Loucy (cell line): ENCODE results near the gene SMG1.

Experiments used
- H2AFZ ChIP-seq: fragments of 200-600 bp; sonication (generic); 2 replicates; pipeline ENCODE4 v1.6.0; 2016; ENCODE audit warnings: antibody characterized with exemption, mild to moderate bottlenecking, low read length, moderate library complexity
- H3F3A ChIP-seq: fragments of 200-600 bp; 2 replicates; pipeline ENCODE4 v1.6.0; 2016; ENCODE audit warnings: antibody characterized with exemption, low read depth, mild to moderate bottlenecking
- H3K27me3 ChIP-seq: fragments of 200-600 bp; sonication (generic); 2 replicates; pipeline ENCODE4 v1.6.1; 2014; ENCODE audit warnings: low read length, mild to moderate bottlenecking; ENCODE audit not compliant: insufficient read depth, poor library complexity, severe bottlenecking
- H3K36me3 ChIP-seq: fragments of 200-600 bp; sonication (generic); 2 replicates; pipeline ENCODE4 v1.6.1; 2016; ENCODE audit warnings: low read length; ENCODE audit not compliant: insufficient read depth
- H3K4me1 ChIP-seq: fragments of 200-600 bp; sonication (generic); 2 replicates; pipeline ENCODE4 v1.5.1; 2014; ENCODE audit warnings: low read length, mild to moderate bottlenecking; ENCODE audit not compliant: insufficient read depth, poor library complexity, severe bottlenecking
- H3K4me2 ChIP-seq: fragments of 200-600 bp; sonication (generic); 2 replicates; pipeline ENCODE4 v1.6.0; 2014; ENCODE audit warnings: antibody characterized with exemption, low read length, low read depth, mild to moderate bottlenecking; ENCODE audit not compliant: poor library complexity, severe bottlenecking
- H3K4me3 ChIP-seq: fragments of 200-600 bp; sonication (generic); 2 replicates; pipeline ENCODE4 v1.5.1; 2014; ENCODE audit warnings: low read length, mild to moderate bottlenecking, mixed read lengths; ENCODE audit not compliant: poor library complexity, severe bottlenecking
- H3K79me2 ChIP-seq: fragments of 200-600 bp; sonication (generic); 2 replicates; pipeline ENCODE4 v1.6.1; 2014; ENCODE audit warnings: low read length; ENCODE audit not compliant: insufficient read depth
- H3K9ac ChIP-seq: fragments of 200-600 bp; sonication (generic); 2 replicates; pipeline ENCODE4 v1.6.0; 2014; ENCODE audit warnings: mild to moderate bottlenecking, low read depth, low read length, moderate library complexity; ENCODE audit not compliant: poor library complexity, severe bottlenecking
- H3K9me2 ChIP-seq: fragments of 200-600 bp; sonication (generic); replicated peaks from 2 replicates; pipeline ENCODE4 v1.6.1; 2016; ENCODE audit warnings: low read depth, low read length, mixed read lengths
- H3K9me3 ChIP-seq: fragments of 200-600 bp; sonication (generic); 2 replicates; pipeline ENCODE4 v1.6.1; 2014; ENCODE audit warnings: mild to moderate bottlenecking, antibody characterized with exemption, low read length, low read depth; ENCODE audit not compliant: insufficient read depth
- H4K20me1 ChIP-seq: fragments of 200-600 bp; sonication (generic); 2 replicates; pipeline ENCODE4 v1.6.0; 2014; ENCODE audit warnings: antibody characterized with exemption, low read length, mild to moderate bottlenecking; ENCODE audit not compliant: insufficient read depth, poor library complexity, severe bottlenecking
- CTCF ChIP-seq: fragments of 200-600 bp; sonication (generic); conservative IDR thresholded peaks from 2 replicates; pipeline ENCODE4 v1.5.1; 2014; ENCODE audit warnings: mild to moderate bottlenecking, antibody characterized with exemption, low read length
- EZH2phosphoT487 ChIP-seq: fragments of 200-600 bp; IDR thresholded peaks from 2 replicates; pipeline ENCODE4 v1.6.1; 2018; ENCODE audit warnings: antibody characterized with exemption, mild to moderate bottlenecking, moderate library complexity, borderline replicate concordance

SMG1 gene

GRCh38 chr16:18945233-18945632, 19.0 kb upstream of the SMG1 start:
- H3K4me1 ChIP-seq = no peaks in the 10 kb centered on the region
- no peaks in the 10 kb centered on the region for H3F3A ChIP-seq
- H3K4me3 ChIP-seq = no peak overlapping the region
- no peak overlapping the region for H3K9ac ChIP-seq
- peak overlapping the region; percentile 99; the same call in 1 of the 2 replicates for H2AFZ ChIP-seq
- no peaks in the 10 kb centered on the region for H3K79me2 ChIP-seq
- no peaks in the 10 kb centered on the region for H3K27me3 ChIP-seq
- H3K9me3 ChIP-seq = no peaks in the 10 kb centered on the region
- no peaks in the 10 kb centered on the region for H3K36me3 ChIP-seq
- TF ChIP-seq EZH2phosphoT487 (no peak), CTCF (no peak)
- no peaks in the 10 kb centered on the region for H4K20me1 ChIP-seq
- H3K4me2 ChIP-seq = peak overlapping the region; percentile 77
- no peaks in the 10 kb centered on the region for H3K9me2 ChIP-seq

GRCh38 chr16:18943414-18943813, 17.2 kb upstream of the SMG1 start:
- peak; percentile 22; the same call in 1 of the 2 replicates for TF ChIP-seq CTCF
- no peak for TF ChIP-seq EZH2phosphoT487
- Histone ChIP-seq H3K9me3 (no peaks in the 10 kb centered on the region), H3K79me2 (no peaks in the 10 kb centered on the region)

GRCh38 chr16:18942061-18942460, 15.9 kb upstream of the SMG1 start:
- Histone ChIP-seq H3K4me3 (no peak overlapping the region), H3K36me3 (no peaks in the 10 kb centered on the region), H4K20me1 (no peaks in the 10 kb centered on the region), H3K79me2 (no peaks in the 10 kb centered on the region), H3K9me2 (no peaks in the 10 kb centered on the region), H3K9me3 (no peaks in the 10 kb centered on the region), H3K9ac (no peak overlapping the region), H3K4me2 (no peak overlapping the region), H3F3A (no peaks in the 10 kb centered on the region), H3K27me3 (no peaks in the 10 kb centered on the region), H3K4me1 (peaks cover under 1% of the 10 kb centered on the region), H2AFZ (no peak overlapping the region)
- TF ChIP-seq CTCF (no peak), EZH2phosphoT487 (no peak)

More at GRCh38 chr16:18943414-18943813, 17.2 kb upstream of the SMG1 start:
- H3K36me3 ChIP-seq = no peaks in the 10 kb centered on the region
- no peak overlapping the region for H3K4me3 ChIP-seq
- no peak overlapping the region for H3K4me2 ChIP-seq
- H3K9me2 ChIP-seq = no peaks in the 10 kb centered on the region
- H3K9ac ChIP-seq = no peak overlapping the region
- no peak overlapping the region for H2AFZ ChIP-seq
- no peaks in the 10 kb centered on the region for H4K20me1 ChIP-seq
- no peaks in the 10 kb centered on the region for H3K4me1 ChIP-seq
- H3F3A ChIP-seq = no peaks in the 10 kb centered on the region
- H3K27me3 ChIP-seq = no peaks in the 10 kb centered on the region
